GM21723 (cell line): ENCODE data around the gene MYO1D.
"Not testable (repeated sequence)": the region's sequence is repeated elsewhere in the genome, so short reads cannot be mapped to it uniquely, and the experiment has no call there.

Experiments used
- ATAC-seq: cut with Tn5 transposase; IDR thresholded peaks from one replicate; pipeline ENCODE4 v1.9.1; 2021; ENCODE audit warnings: mild to moderate bottlenecking, moderate library complexity; ENCODE audit not compliant: unreplicated experiment

Gene MYO1D

DNA sequence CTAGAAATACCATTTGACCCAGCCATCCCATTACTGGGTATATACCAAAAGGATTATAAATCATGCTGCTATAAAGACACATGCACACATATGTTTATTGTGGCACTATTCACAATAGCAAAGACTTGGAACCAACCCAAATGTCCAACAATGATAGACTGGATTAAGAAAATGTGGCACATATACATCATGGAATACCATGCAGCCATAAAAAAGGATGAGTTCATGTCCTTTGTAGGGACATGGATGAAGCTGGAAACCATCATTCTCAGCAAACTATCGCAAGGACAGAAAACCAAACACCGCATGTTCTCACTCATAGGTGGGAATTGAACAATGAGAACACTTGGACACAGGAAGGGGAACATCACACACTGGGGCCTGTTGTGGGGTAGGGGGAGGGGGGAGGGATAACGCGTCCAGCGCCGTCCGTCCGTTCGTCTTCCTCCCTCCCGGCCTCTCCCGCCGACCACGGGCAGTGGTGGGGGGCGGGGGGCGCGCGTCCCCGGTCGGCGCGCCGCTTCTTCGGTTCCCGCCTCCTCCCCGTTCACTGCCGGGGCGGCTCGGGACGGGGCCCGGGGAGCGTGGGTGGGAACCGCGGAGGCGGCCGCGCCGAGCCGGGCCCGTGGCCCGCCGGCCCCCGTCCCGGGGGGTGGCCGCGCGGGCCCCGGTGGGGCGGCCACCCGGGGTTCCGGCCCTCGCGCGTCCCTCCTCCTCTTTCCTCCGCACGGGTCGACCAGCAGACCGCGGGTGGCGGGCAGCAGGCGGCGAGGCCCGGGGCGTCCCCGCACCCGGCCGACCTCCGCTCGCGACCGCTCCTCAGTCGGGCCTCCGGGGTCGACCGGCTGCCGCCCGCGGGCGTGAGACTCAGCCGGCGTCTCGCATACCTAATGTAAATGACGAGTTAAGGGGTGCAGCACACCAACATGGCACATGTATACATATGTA lies 54.7 kb downstream of the MYO1D start:
- ATAC-seq: not testable (repeated sequence)

DNA sequence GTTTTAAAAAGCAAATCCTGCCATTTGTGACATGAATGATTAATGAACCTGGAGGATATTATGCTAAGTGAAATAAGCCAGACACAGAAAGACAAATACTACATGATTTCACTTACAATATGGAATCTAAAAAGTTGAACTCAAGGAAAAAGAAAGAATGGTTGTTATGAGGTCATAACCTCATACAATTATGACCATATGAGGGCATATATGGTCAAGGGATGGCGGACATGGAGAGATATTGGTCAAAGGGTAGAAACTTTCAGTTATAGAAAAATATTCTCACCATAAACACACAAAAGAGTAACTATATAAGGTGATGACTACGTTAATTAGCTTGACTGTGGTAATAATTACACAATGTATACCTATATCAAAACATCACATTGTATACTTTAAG lies 56.5 kb downstream of the MYO1D start:
- no peak for ATAC-seq

GRCh38 chr17:32819787-32820186 lies 57.1 kb downstream of the MYO1D start:
- ATAC-seq: no peak

DNA sequence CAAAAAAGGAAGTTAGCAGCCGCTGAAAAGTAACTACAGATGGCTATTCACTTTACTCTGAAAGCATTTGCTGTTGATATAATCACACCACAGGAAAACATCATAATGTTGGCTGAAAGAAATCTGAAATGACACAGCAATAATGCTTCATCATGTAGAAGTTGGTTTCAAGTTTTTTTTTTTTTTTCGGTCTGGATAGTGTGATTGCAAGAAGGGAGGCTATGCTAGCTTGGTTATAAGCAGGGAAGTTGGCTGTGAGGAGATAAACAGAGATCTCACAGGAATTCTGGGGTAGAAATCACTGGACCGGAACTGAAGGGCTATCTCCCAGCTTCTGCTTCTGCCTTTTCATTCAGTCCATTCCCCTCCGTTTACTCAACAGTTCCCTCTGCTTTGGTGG lies 57.9 kb downstream of the MYO1D start:
- ATAC-seq: no peak

DNA sequence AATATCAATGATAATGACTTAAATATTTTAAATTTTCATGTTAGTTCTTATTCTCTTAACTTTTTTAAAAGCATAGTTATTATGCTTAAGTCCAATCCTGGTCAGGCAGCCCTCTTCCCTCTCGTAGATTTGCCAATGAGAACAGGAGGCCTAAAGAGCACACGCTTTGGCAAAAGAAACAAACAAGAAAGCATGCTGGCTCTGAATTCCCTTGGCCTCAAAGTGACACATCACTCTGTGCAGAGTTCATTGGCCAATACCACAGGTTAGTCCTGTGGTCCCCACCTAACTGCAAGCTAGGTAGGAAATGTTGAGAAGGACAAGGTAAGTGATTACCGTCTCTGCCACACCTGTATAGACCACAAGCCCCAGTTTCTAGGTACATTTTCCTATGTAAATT lies 61.5 kb downstream of the MYO1D start:
- no peak for ATAC-seq

DNA sequence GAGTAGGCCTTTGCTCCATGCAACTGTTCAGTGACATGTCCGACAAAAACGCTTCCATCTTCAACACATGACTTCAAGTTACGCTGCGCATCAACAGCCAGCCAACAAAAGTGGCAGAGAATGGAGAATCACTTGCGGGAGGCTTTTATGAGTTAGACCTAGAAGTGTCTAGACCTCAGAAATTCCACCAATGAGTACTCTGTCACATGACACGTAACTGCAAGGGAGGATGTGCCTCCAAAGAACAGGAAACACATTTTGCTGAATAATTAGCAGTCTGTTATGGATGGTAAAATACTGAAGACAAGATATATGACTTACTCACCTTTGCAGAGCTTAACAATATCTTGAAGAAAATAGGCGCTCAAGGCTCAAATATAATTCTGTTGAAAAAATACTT lies 62.1 kb downstream of the MYO1D start:
- ATAC-seq: no peak

DNA sequence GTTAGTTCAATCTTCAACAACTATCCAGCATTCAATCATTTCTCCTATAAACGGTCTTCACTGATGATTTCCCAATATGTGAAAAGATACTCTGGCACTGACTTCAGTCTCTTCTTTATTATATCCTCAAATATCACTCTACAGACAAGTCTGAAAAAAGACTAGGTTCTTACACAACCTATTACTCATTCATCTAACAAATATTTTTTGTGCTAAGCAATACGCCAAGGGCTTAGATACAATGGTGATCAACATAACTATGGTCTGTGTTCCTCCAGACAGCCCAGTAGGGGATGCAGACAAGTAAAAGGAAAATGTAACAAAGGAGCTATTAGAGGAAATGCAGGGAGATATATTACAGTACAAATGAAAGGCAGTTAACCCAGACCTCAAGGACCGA lies 63.9 kb downstream of the MYO1D start:
- ATAC-seq: no peak

- ATAC-seq: no peak
These were observed 66.2 kb downstream of the MYO1D start for GRCh38 chr17:32810690-32811089.

DNA sequence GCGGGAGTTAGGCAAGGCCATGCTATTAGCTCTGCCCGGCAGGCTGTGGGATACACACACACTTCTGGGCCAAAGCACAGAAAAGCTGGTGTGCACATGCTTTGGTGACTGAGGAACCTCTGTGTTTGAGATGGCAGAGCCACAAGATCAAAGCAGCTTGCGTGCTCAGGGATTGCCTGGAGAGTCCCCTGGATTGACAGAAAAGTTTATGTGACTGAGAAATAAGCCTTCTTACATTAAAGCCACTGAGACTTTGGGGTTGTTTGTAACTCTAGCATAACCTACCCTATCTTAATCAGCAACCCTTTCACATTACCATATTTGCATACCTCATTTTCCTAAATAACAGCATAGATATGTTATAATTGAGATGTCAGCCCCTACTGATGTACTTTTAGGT lies 69.3 kb downstream of the MYO1D start:
- no peak for ATAC-seq

GRCh38 chr17:32806646-32807045 lies 70.3 kb downstream of the MYO1D start:
- no peak for ATAC-seq

DNA sequence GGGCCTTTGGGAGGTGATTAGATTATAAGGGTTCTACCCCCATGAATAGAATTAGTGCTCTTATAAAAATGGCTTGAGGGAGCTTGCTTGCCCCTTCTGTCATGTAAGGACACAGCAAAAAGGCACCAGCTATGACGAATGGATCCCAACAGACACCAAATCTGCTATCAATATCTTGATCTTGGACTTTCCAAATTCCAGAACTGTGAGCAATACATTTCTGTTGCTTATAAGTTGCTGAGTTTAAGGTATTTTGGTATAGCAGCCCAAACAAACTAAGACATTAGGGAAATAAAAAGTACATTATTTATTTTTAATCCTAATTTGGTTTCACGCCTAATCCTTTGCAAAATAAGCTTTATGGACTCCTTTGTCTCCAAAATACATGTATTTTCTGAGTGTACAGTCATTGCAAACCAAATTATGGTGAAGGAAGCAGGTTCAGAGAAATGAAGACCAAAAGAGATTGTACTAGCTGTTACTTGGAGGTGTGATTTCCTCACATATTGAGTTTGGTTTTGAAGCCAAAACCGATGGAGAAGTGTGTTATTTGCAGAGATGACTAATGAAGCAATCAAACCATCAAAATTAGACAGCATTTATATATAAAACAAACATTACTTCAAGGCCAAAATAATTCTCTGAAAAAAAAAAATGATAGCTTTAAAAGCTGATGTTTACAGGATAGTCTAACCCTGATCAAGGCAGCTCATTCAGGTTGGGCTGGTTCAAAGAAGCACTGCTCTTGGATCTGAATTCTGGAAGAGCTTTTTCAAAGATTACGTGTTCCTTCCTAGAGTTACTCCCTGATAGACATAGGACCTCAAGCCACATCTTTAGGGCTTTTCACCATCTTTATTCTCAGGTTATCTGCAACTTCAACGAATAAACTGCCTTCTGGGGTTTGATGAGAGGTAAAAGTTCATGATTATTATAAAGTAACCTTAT lies 71.6 kb downstream of the MYO1D start:
- no peak for ATAC-seq

DNA sequence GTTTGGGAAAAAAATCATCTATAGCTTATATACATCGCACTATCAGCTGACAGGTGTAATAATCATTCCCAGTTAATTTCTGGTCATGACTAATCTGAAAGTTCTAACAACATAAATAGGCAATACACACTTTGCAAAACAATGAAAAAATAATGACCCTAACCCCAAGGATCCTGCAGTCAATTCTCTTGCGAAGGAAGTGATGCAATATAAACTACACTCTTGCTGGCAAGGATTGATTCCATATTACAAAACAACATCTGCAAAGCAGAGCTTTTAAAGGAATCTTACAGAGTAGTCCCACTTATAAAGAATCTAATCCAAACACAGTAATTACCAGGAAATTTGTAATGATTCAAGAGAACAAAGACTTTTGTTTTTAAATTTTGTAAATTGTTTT lies 73.4 kb downstream of the MYO1D start:
- ATAC-seq: no peak

- ATAC-seq: no peak
These were observed 74.6 kb downstream of the MYO1D start for GRCh38 chr17:32802306-32802705.

GRCh38 chr17:32801641-32802040 lies 75.3 kb downstream of the MYO1D start:
- ATAC-seq: no peak

DNA sequence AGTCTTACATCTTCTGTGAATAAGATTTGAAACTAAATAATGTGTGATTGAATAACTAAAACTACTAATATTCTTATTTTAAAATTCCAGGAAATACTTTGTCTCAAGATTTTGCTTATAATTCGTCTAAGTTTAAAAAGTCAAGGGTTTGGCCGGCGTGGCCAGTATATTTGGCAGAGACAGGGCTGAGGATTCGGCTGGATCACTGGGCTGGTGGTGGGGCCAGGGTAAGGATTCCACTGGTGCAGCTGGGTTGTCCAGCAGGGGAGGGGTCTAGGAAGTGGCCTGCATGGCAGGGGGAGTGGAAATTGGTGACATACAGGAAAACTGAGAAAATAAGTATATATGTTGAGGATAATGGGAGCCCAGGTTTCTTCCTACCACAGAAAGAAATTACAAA lies 75.7 kb downstream of the MYO1D start:
- no peak for ATAC-seq

- no peak for ATAC-seq
These were observed 78.0 kb downstream of the MYO1D start for GRCh38 chr17:32798938-32799337.

- no peak for ATAC-seq
These were observed 81.5 kb downstream of the MYO1D start for GRCh38 chr17:32795339-32795979.

GRCh38 chr17:32794533-32795246 lies 82.2 kb downstream of the MYO1D start:
- no peak for ATAC-seq

DNA sequence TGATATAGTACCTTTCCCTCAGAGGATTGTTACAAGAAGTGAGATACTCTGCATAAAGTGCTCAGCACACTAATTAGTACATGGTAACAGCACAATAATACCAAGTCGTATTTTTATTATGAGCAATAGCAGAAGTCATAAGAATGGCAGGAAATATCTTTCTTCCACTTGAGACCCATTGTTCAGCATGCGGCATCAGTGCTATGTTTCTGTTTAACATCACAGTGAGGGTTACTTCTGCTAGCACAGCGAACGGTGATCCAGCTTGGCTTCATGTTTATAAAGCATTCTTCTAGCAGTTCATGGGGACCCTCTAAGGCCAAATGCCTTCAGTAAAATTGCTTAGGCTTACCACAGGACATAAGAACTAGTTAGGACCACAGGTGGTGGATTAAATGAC lies 83.1 kb downstream of the MYO1D start:
- no peak for ATAC-seq

DNA sequence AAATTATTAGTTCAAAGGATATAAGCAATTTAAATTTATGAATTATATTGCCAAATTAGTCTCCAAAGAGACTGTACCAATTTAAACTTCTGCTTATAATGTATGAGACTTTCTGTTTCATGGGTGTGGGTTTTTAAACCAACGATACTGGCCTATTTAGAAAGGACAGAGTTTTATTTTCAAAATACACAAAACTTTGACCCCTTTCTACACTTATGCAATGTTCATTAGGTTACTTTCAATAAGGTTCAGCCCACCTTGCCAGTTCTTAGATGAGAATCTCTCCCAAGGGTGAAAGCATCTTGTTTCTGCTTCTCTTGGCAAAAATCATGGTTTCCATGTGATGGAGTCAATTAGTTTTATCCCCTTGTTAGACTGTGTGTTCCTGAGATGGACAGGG lies 84.7 kb downstream of the MYO1D start:
- peak; percentile 62 for ATAC-seq

DNA sequence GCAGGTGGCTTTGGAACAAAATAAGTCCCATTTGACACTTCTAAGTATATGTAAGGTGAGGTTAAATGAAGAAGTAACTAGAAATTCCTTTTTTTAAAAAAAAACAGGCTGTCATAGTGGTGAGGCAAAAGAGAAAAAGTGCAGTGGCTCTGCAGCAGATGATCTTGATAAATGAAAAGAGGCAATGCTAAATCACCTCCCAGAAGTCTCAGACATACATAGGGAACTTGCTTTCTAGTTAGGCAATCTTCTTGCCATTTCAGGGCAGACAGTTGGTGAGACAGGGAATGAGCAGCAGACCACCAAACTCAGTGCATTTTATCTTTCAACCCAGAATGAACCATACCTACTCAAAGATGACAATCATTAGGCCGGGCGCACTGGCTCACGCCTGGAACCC lies 90.8 kb downstream of the MYO1D start:
- no peak for ATAC-seq
